Nephron (organoid): Measurements from ENCODE around the gene NEK8.

ENCODE experiments used
- H3K27ac Mint-ChIP-seq, 3 experiments: 2 replicates each; pipeline ENCODE4 v1.8.0; 2020; ENCODE audit warnings: mixed read lengths in 3 of 3, mild to moderate bottlenecking in 2 of 3, moderate library complexity in 1 of 3
- H3K27me3 Mint-ChIP-seq: 2 replicates; pipeline ENCODE4 v1.8.0; 2021; ENCODE audit warnings: low read depth, mild to moderate bottlenecking, moderate library complexity, mixed read lengths
- H3K36me3 Mint-ChIP-seq: 2 replicates; pipeline ENCODE4 v1.8.0; 2020; ENCODE audit warnings: low read depth, mixed read lengths
- H3K4me1 Mint-ChIP-seq: 2 replicates; pipeline ENCODE4 v1.8.0; 2020; ENCODE audit warnings: mixed read lengths
- H3K4me3 Mint-ChIP-seq, 3 experiments: 2 replicates each; pipeline ENCODE4 v1.8.0; 2020; ENCODE audit warnings: mild to moderate bottlenecking in 3 of 3, mixed read lengths in 3 of 3, moderate library complexity in 2 of 3
- H3K9me3 Mint-ChIP-seq: 2 replicates; pipeline ENCODE4 v1.8.0; 2020; ENCODE audit warnings: mixed read lengths
- CTCF ChIP-seq, 3 experiments: fragments of 200-600 bp; sonication (generic); IDR thresholded peaks; one replicate each; pipeline ENCODE4 v1.5.0; 2021; ENCODE audit warnings: antibody characterized with exemption in 3 of 3; ENCODE audit not compliant: unreplicated experiment in 3 of 3

The NEK8 gene

GRCh38 chr17:28738680-28739384, 10.2 kb downstream of the NEK8 start:
- H3K9me3 Mint-ChIP-seq = no peaks in the 10 kb centered on the region
- H3K27me3 Mint-ChIP-seq = no peaks in the 10 kb centered on the region

DNA sequence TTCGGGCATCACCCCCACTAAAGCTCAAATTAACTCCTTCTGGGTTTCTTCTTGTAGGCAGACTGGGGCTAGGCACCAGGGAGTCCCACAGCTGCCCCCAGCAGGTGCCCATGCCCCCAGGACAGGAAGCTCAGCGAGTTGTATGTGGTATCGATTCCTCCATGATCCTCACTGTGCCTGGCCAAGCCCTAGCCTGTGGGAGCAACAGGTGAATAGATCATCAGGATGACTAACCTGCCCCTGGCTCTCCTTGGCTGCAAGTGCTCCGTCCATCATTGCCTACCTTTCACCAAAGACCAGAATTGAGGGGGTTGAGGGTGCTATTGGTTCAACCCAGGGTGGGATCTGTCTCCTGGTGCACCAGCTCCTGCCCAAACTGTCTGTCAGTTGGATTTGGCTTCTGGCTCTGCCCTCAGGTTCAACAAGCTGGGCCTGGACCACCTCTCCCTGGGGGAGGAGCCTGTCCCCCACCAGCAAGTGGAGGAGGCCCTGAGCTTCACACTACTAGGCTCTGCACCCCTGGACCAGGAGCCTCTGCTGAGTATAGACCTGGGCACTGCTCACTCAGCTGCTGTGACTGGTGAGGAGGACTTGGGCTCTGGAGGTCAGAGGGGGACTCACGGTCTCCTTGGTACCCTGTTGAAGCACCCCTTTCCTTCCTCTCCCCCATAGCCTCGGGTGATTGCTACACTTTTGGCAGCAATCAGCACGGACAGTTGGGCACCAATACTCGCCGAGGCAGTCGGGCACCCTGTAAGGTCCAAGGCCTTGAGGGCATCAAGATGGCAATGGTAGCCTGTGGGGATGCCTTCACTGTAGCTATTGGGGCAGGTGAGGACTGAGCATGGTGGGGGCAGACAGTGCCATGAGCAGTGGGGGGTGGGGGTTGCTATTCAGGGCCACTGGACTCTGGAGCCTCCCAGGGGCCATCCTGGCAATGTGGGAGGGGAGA, 12.1 kb downstream of the NEK8 start:
- no peak for TF ChIP-seq CTCF (IDR thresholded peaks at IDR 0.05; ENCODE audit: unreplicated experiment in 3 of 3)
- H3K27me3 Mint-ChIP-seq = no peaks in the 10 kb centered on the region
- H3K36me3 Mint-ChIP-seq = peaks cover 6% of the 10 kb centered on the region
- H3K9me3 Mint-ChIP-seq = no peaks in the 10 kb centered on the region
- peak overlapping the region in 1 of 3 experiments; percentile 17 for H3K4me3 Mint-ChIP-seq
- no peaks in the 10 kb centered on the region for H3K4me1 Mint-ChIP-seq
- no peak overlapping the region for H3K27ac Mint-ChIP-seq

More at GRCh38 chr17:28738680-28739384, 10.2 kb downstream of the NEK8 start:
- H3K4me3 Mint-ChIP-seq = no peak overlapping the region
- TF ChIP-seq CTCF (IDR thresholded peaks at IDR 0.05; ENCODE audit: unreplicated experiment in 3 of 3) = no peak
- peaks cover 6% of the 10 kb centered on the region for H3K36me3 Mint-ChIP-seq
- H3K4me1 Mint-ChIP-seq = no peaks in the 10 kb centered on the region
- peak overlapping the region in 1 of 3 experiments; percentile 56 for H3K27ac Mint-ChIP-seq

DNA sequence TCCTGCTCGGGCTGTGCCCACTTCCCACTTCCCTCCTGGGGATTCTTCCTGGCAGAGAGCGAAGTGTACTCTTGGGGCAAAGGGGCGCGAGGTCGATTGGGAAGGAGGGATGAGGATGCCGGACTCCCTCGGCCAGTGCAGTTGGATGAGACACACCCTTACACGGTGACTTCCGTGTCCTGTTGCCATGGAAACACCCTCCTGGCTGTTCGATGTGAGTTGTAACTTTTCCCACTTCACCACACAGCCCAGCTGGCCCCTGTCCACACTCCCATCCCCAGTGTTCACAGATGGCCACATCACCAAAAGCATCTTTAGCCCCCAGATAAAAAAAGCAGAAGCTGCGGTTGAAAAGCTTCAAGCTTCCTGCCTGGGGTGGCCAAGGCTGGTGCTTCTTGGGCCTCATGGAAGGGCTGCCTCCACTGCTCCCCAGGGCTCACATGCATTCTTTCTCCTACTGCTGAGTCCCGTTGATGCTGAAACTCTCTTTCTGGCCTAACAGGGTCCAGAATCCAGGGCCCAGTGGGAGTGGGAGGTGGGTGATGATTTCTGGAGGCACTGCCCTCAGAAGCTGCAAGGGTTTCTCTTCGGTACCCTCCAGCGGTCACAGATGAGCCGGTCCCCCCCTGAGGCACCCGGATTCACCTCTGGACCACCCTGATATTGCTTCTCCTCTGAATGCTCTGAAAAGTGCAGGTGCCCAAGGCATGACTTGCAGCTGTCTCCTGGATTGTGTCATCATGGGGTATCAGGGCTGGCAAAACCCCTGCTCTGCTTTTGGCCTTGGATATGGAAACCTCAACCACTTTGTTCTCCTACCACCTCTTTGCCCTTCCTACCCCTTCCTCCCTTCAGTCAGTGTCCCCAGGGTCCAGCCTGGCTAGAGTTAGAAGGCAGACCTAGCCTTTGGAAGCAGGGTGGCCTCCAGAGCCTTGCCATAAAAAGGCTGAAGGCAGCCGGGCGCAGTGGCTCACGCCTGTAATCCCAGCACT, 13.1 kb downstream of the NEK8 start:
- H3K4me3 Mint-ChIP-seq = peak overlapping the region in 2 of 3 experiments; percentile 17 to 36
- no peak for TF ChIP-seq CTCF (IDR thresholded peaks at IDR 0.05; ENCODE audit: unreplicated experiment in 3 of 3)
- H3K9me3 Mint-ChIP-seq = no peaks in the 10 kb centered on the region
- H3K27me3 Mint-ChIP-seq = no peaks in the 10 kb centered on the region
- peaks cover 9% of the 10 kb centered on the region for H3K4me1 Mint-ChIP-seq
- H3K36me3 Mint-ChIP-seq = peaks cover 6% of the 10 kb centered on the region
- H3K27ac Mint-ChIP-seq = no peak overlapping the region

- H3K9me3 Mint-ChIP-seq = no peaks in the 10 kb centered on the region
- H3K27ac Mint-ChIP-seq = peak within 1 kb of the TSS; percentile 95 to 100 (median 99)
- H3K4me3 Mint-ChIP-seq = peak within 1 kb of the TSS; percentile 97 to 99 (median 98)
- peaks cover 14% of the 10 kb centered on the region for H3K36me3 Mint-ChIP-seq
- no peaks in the 10 kb centered on the region for H3K27me3 Mint-ChIP-seq
- no peak for TF ChIP-seq CTCF (IDR thresholded peaks at IDR 0.05; ENCODE audit: unreplicated experiment in 3 of 3)
- H3K4me1 Mint-ChIP-seq = peaks cover 22% of the 10 kb centered on the region
Observed at GRCh38 chr17:28743243-28744103, 14.9 kb downstream of the NEK8 start, which contains the start of gene TRAF4. TSS of gene TRAF4 (plus strand) at chr17:28744011. CDS start at chr17:28744113, 102 bp downstream.
